GM12801 (cell line): ENCODE data around the gene C12orf42.

Experiments used
- CTCF ChIP-seq: IDR thresholded peaks from one replicate; pipeline ENCODE4 v1.5.1; 2011; ENCODE audit warnings: control low read depth; ENCODE audit not compliant: insufficient read length; ENCODE audit errors: extremely low read depth

The C12orf42 gene

GRCh38 chr12:103382736-103383346 lies 112.9 kb downstream of the C12orf42 start:
- no peak for TF ChIP-seq CTCF

GRCh38 chr12:103382119-103382518 lies 113.6 kb downstream of the C12orf42 start:
- TF ChIP-seq CTCF = no peak

- no peak for TF ChIP-seq CTCF
Observed at GRCh38 chr12:103379670-103380069, 116.1 kb downstream of the C12orf42 start.

GRCh38 chr12:103373088-103373523 lies 122.7 kb downstream of the C12orf42 start:
- no peak for TF ChIP-seq CTCF

- TF ChIP-seq CTCF = no peak
Observed at GRCh38 chr12:103369929-103370328, 125.8 kb downstream of the C12orf42 start.

- TF ChIP-seq CTCF = no peak
Observed at GRCh38 chr12:103368167-103368566, 127.6 kb downstream of the C12orf42 start.

- TF ChIP-seq CTCF = no peak
Observed at GRCh38 chr12:103354403-103354802, 141.4 kb downstream of the C12orf42 start.
